ENCODE results near the gene DLG2. TPM values are rescaled to one million over a fixed set of nuclear protein-coding genes. Genes with fewer than 3 reads are reported as not detected.

Gene DLG2
- total RNA-seq, 2 experiments from 2014 or later, result 6.9 to 8.2 TPM

GRCh38 chr11:83809274-83809673 lies 1817.9 kb downstream of the DLG2 start:
- Histone ChIP-seq H3K4me3 (ENCODE audit: low read depth, low read length, poor library complexity, severe bottlenecking) (no peak overlapping the region), H3K4me2 (ENCODE audit: low read length) (no peak overlapping the region), H4K20me1 (ENCODE audit: insufficient read depth, low read length) (no peaks in the 10 kb centered on the region), H3K36me3 (ENCODE audit: insufficient read depth, low read length) (no peaks in the 10 kb centered on the region), H3K9me2 (ENCODE audit: insufficient read depth, low read length) (no peaks in the 10 kb centered on the region), H3K79me2 (ENCODE audit: insufficient read depth, low read depth, low read length) (no peaks in the 10 kb centered on the region), H3K4me1 (ENCODE audit: insufficient read depth, low read length, poor library complexity, severe bottlenecking) (no peaks in the 10 kb centered on the region), H3K9me3 (ENCODE audit: low read length) (no peaks in the 10 kb centered on the region), H2AFZ (ENCODE audit: low read length) (no peak overlapping the region), H3K27ac (ENCODE audit: low read depth, low read length, poor library complexity, severe bottlenecking) (no peak overlapping the region)
- CTCF ChIA-PET (ENCODE audit: unreplicated experiment), result no interaction called here
- TF ChIP-seq CTCF (conservative IDR thresholded peaks at IDR 0.05; ENCODE audit: low read length), result no peak
- TF ChIP-seq EZH2phosphoT487 (IDR thresholded peaks at IDR 0.05; ENCODE audit: borderline replicate concordance, low read depth, low read length), result no peak
- POLR2A ChIA-PET, result interaction anchor here (0.6 to 1.2 kb wide), 3 partner anchors 9 to 25 kb away, joined by 3 read pairs; no protein-coding TSS in a partner anchor
- no TSS peak for BruUV-seq (replicated peaks)
- no peak for DNase-seq (ENCODE audit: low spot score)
- intact Hi-C loops (cut with micrococcal nuclease; ENCODE audit: unreplicated experiment), result no loop called here

- ChIA-PET POLR2A (interaction anchor here (0.6 kb wide), 1 partner anchor 495 kb away, joined by 3 read pairs; no protein-coding TSS in a partner anchor), CTCF (ENCODE audit: unreplicated experiment) (no interaction called here)
- no peak overlapping the region for H3K4me3 ChIP-seq (ENCODE audit: low read depth, low read length, poor library complexity, severe bottlenecking)
- H3K4me1 ChIP-seq (ENCODE audit: insufficient read depth, low read length, poor library complexity, severe bottlenecking), result no peaks in the 10 kb centered on the region
- H3K9me3 ChIP-seq (ENCODE audit: low read length), result no peaks in the 10 kb centered on the region
- H3K27ac ChIP-seq (ENCODE audit: low read depth, low read length, poor library complexity, severe bottlenecking), result no peak overlapping the region
- DNase-seq (ENCODE audit: low spot score), result no peak
- TF ChIP-seq EZH2phosphoT487 (IDR thresholded peaks at IDR 0.05; ENCODE audit: borderline replicate concordance, low read depth, low read length) (no peak), CTCF (conservative IDR thresholded peaks at IDR 0.05; ENCODE audit: low read length) (peak; percentile 44)
- BruUV-seq (replicated peaks), result no TSS peak
- intact Hi-C loops (cut with micrococcal nuclease; ENCODE audit: unreplicated experiment), result no loop called here
- no peaks in the 10 kb centered on the region for H3K79me2 ChIP-seq (ENCODE audit: insufficient read depth, low read depth, low read length)
- no peak overlapping the region for H3K4me2 ChIP-seq (ENCODE audit: low read length)
- H3K36me3 ChIP-seq (ENCODE audit: insufficient read depth, low read length), result no peaks in the 10 kb centered on the region
- H2AFZ ChIP-seq (ENCODE audit: low read length), result no peak overlapping the region
- H3K9me2 ChIP-seq (ENCODE audit: insufficient read depth, low read length), result no peaks in the 10 kb centered on the region
- H4K20me1 ChIP-seq (ENCODE audit: insufficient read depth, low read length), result no peaks in the 10 kb centered on the region; the same call in 1 of the 2 replicates
Observed at GRCh38 chr11:83801799-83802198, 1825.3 kb downstream of the DLG2 start.

GRCh38 chr11:83793310-83793709 lies 1833.8 kb downstream of the DLG2 start:
- H3K4me3 ChIP-seq (ENCODE audit: low read depth, low read length, poor library complexity, severe bottlenecking), result no peak overlapping the region
- intact Hi-C loops (cut with micrococcal nuclease; ENCODE audit: unreplicated experiment), result no loop called here
- no peak overlapping the region for H3K27ac ChIP-seq (ENCODE audit: low read depth, low read length, poor library complexity, severe bottlenecking)
- POLR2A ChIA-PET, result no interaction called here
- TF ChIP-seq EZH2phosphoT487 (IDR thresholded peaks at IDR 0.05; ENCODE audit: borderline replicate concordance, low read depth, low read length) (no peak), CTCF (conservative IDR thresholded peaks at IDR 0.05; ENCODE audit: low read length) (no peak)
- CTCF ChIA-PET (ENCODE audit: unreplicated experiment), result no interaction called here
- H3K9me3 ChIP-seq (ENCODE audit: low read length), result no peaks in the 10 kb centered on the region
- H2AFZ ChIP-seq (ENCODE audit: low read length), result no peak overlapping the region
- H4K20me1 ChIP-seq (ENCODE audit: insufficient read depth, low read length), result no peaks in the 10 kb centered on the region
- H3K4me2 ChIP-seq (ENCODE audit: low read length), result no peak overlapping the region
- BruUV-seq (replicated peaks), result no TSS peak
- H3K36me3 ChIP-seq (ENCODE audit: insufficient read depth, low read length), result no peaks in the 10 kb centered on the region
- DNase-seq (ENCODE audit: low spot score), result no peak
- no peaks in the 10 kb centered on the region for H3K4me1 ChIP-seq (ENCODE audit: insufficient read depth, low read length, poor library complexity, severe bottlenecking)
- no peaks in the 10 kb centered on the region for H3K9me2 ChIP-seq (ENCODE audit: insufficient read depth, low read length)
- no peaks in the 10 kb centered on the region for H3K79me2 ChIP-seq (ENCODE audit: insufficient read depth, low read depth, low read length)
